Osteoblast (primary cell): ENCODE results near the gene NAV3. TPM values are rescaled to one million over a fixed set of nuclear protein-coding genes. Genes with fewer than 3 reads are reported as not detected.

ENCODE experiments used
- DNase-seq: peaks from one replicate; pipeline ENCODE4 v3.0.0; 2011; ENCODE audit warnings: low spot score, mixed read lengths; ENCODE audit not compliant: insufficient read length; ENCODE audit errors: missing footprints
- H2AFZ ChIP-seq: 2 replicates; pipeline ENCODE4 v1.6.0; 2011; ENCODE audit warnings: mild to moderate bottlenecking, low read length
- H3K27ac ChIP-seq: 2 replicates; pipeline ENCODE4 v1.5.1; 2011; ENCODE audit warnings: mild to moderate bottlenecking, low read depth, low read length, moderate library complexity
- H3K27me3 ChIP-seq: 2 replicates; pipeline ENCODE4 v1.6.0; 2012; ENCODE audit warnings: mild to moderate bottlenecking, control low read depth, inconsistent platforms, low read length, moderate library complexity; ENCODE audit not compliant: insufficient read depth
- H3K36me3 ChIP-seq: 2 replicates; pipeline ENCODE4 v1.5.1; 2011; ENCODE audit warnings: mild to moderate bottlenecking, low read length, control low read depth, moderate library complexity; ENCODE audit not compliant: insufficient read depth
- H3K4me1 ChIP-seq: 2 replicates; pipeline ENCODE4 v1.5.1; 2011; ENCODE audit warnings: mild to moderate bottlenecking, low read length, control low read depth, moderate library complexity; ENCODE audit not compliant: insufficient read depth
- H3K4me2 ChIP-seq: 2 replicates; pipeline ENCODE4 v1.6.0; 2011; ENCODE audit warnings: mild to moderate bottlenecking, low read length; ENCODE audit not compliant: insufficient read depth
- H3K4me3 ChIP-seq: fragments of 200-600 bp; sonication (generic); 3 replicates; pipeline ENCODE4 v1.5.1; 2012; ENCODE audit warnings: mild to moderate bottlenecking, low read length, inconsistent platforms; ENCODE audit not compliant: insufficient read depth
- H3K79me2 ChIP-seq: 2 replicates; pipeline ENCODE4 v1.6.0; 2012; ENCODE audit warnings: mild to moderate bottlenecking, low read length, control low read depth, inconsistent platforms; ENCODE audit not compliant: insufficient read depth
- H3K9me3 ChIP-seq: 2 replicates; pipeline ENCODE4 v1.5.1; 2011; ENCODE audit warnings: low read depth, low read length, control low read depth
- H4K20me1 ChIP-seq: 2 replicates; pipeline ENCODE4 v1.6.0; 2012; ENCODE audit warnings: mild to moderate bottlenecking, low read length, control low read depth; ENCODE audit not compliant: insufficient read depth
- total RNA-seq: library from RNA; depleted of rRNA; stranded (reverse); fragments of >200 nt; gene quantifications from 2 replicates; pipeline ENCODE4 v1.2.3, GENCODE V29; 2012
- TF ChIP-seq, protein P1 (sequence below): IDR thresholded peaks from 2 replicates; pipeline ENCODE4 v1.5.1; 2011; ENCODE audit warnings: mild to moderate bottlenecking, low read depth, low read length, moderate library complexity; ENCODE audit errors: extremely low read depth

NAV3 gene
- total RNA-seq, 1 donor, result 84.7 TPM

DNA sequence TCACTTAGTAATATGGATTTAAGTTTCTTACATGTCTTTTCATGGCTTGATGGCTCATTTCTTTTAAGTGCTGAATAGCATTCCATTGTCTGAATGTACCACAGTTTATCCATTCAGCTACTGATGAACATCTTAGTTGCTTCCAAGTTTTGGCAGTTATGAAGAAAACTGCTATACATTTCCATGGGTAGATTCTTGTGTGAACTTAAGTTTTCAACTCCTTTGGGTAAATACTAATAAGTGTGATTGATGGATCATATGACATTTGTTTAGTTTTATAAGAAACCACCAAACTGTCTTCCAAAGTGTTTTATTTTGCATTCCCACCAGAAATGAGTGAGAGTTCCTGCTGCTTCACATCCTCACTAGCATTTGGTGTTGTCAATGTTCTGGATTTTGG is 119.2 kb downstream of the NAV3 start:
- H3K9me3 ChIP-seq, result no peaks in the 10 kb centered on the region
- no peak overlapping the region for H2AFZ ChIP-seq
- H3K4me2 ChIP-seq, result no peak overlapping the region
- no peaks in the 10 kb centered on the region for H4K20me1 ChIP-seq
- no peak for DNase-seq
- TF ChIP-seq, protein P1, sequence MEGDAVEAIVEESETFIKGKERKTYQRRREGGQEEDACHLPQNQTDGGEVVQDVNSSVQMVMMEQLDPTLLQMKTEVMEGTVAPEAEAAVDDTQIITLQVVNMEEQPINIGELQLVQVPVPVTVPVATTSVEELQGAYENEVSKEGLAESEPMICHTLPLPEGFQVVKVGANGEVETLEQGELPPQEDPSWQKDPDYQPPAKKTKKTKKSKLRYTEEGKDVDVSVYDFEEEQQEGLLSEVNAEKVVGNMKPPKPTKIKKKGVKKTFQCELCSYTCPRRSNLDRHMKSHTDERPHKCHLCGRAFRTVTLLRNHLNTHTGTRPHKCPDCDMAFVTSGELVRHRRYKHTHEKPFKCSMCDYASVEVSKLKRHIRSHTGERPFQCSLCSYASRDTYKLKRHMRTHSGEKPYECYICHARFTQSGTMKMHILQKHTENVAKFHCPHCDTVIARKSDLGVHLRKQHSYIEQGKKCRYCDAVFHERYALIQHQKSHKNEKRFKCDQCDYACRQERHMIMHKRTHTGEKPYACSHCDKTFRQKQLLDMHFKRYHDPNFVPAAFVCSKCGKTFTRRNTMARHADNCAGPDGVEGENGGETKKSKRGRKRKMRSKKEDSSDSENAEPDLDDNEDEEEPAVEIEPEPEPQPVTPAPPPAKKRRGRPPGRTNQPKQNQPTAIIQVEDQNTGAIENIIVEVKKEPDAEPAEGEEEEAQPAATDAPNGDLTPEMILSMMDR, result no peak
- H3K4me3 ChIP-seq, result no peak overlapping the region
- H3K27ac ChIP-seq, result no peak overlapping the region
- H3K27me3 ChIP-seq, result no peaks in the 10 kb centered on the region
- peaks cover 14% of the 10 kb centered on the region for H3K36me3 ChIP-seq
- H3K79me2 ChIP-seq, result peaks cover 54% of the 10 kb centered on the region
- peaks cover 20% of the 10 kb centered on the region for H3K4me1 ChIP-seq

DNA sequence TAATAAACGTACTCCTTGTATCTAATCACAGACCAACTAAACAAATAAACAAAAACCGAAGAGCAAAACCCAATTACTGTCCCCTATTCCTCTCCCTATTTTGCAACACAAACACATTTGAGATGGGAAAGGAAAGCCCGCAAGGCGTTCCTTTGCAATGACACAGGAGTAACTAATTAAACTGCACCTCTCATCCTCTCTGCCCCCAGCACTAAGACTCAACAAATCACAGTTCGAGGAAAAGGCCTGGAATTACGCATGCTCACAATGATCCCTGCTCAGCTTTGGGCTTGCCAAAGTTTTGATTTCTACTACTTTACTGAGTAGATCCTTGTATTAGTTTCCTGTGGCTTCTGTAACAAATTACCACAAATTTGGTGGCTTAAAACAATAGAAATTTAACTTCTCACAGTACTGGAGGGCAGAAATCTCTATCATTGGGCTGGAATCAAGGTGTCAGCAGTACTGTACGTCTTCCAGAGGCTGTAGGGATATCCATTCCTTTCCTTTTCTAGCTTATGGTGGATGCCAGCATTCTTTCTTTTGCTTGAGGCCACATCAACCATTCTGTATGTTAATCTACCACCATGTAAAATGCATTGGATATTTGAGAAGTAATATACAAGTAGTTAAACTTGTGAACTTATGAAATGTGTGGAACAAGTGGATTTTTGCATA is 123.0 kb downstream of the NAV3 start:
- Histone ChIP-seq H3K27ac (no peak overlapping the region), H3K79me2 (peaks cover 69% of the 10 kb centered on the region), H3K9me3 (no peaks in the 10 kb centered on the region), H3K4me1 (no peaks in the 10 kb centered on the region), H3K27me3 (no peaks in the 10 kb centered on the region), H4K20me1 (no peaks in the 10 kb centered on the region), H3K36me3 (peaks cover 9% of the 10 kb centered on the region), H3K4me2 (no peak overlapping the region), H3K4me3 (no peak overlapping the region), H2AFZ (no peak overlapping the region)
- no peak for DNase-seq
- TF ChIP-seq, protein P1, result no peak

DNA sequence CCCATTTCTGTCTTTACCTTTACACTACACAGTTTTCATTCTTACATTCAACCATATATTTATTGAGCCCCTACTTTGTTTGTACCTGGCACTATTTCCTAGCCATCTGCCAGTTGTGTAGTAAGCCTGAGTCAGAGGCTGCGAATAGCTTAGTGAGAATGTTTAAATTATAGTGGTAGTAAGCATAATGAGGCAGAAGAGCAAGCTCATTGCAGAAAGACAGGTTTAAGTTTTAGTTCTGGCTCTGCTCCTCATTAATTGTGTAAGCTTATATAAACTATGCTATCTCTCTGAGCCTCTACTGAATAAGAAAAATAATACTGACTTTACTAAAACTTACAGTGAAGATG is 123.5 kb downstream of the NAV3 start:
- Histone ChIP-seq H3K4me2 (no peak overlapping the region), H3K4me3 (no peak overlapping the region), H3K4me1 (no peaks in the 10 kb centered on the region), H3K27ac (no peak overlapping the region), H3K9me3 (no peaks in the 10 kb centered on the region), H2AFZ (no peak overlapping the region), H3K79me2 (peaks cover 67% of the 10 kb centered on the region), H3K36me3 (peaks cover 9% of the 10 kb centered on the region), H4K20me1 (no peaks in the 10 kb centered on the region), H3K27me3 (no peaks in the 10 kb centered on the region)
- DNase-seq, result no peak
- TF ChIP-seq, protein P1, result no peak

DNA sequence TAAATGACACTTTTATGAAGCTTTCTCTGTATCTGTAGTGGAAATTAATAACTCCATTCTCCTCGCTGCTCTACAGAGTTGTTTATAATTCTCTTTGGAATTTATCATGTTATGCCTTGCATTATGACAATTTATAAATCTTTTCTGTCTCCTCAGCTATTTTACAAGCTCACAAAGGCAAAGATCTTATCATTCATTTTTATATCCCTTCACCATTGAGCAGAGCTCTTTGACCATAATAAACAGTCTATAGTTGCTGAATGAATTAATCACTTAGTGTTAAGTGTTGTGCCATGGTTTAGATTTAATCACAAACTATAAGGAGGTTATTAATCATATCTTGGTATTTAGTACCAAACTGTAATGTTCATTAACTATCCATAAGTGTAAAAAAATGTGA is 126.4 kb downstream of the NAV3 start:
- peaks cover 51% of the 10 kb centered on the region for H3K79me2 ChIP-seq
- no peak overlapping the region for H3K4me2 ChIP-seq
- no peaks in the 10 kb centered on the region for H3K27me3 ChIP-seq
- no peaks in the 10 kb centered on the region for H3K9me3 ChIP-seq
- no peak overlapping the region for H3K27ac ChIP-seq
- H2AFZ ChIP-seq, result no peak overlapping the region
- H3K36me3 ChIP-seq, result no peaks in the 10 kb centered on the region
- DNase-seq, result no peak
- no peak overlapping the region for H3K4me3 ChIP-seq
- no peaks in the 10 kb centered on the region for H3K4me1 ChIP-seq
- TF ChIP-seq, protein P1, result no peak
- H4K20me1 ChIP-seq, result no peaks in the 10 kb centered on the region
